Left lung (tissue), 10 donors: ENCODE data around the gene GALNT6. TPM values are rescaled to one million over a fixed set of nuclear protein-coding genes. Genes with fewer than 3 reads are reported as not detected.

Experiments
- ATAC-seq: fragments of 200-7000 bp; cut with Tn5 transposase; one replicate; pipeline ENCODE4 v1.9.1; 2020; ENCODE audit warnings: moderate library complexity
- DNase-seq, 4 donors: peaks; one replicate each; pipeline ENCODE4 v3.0.0-alpha.2; 2013 to 2020
- H3K27ac ChIP-seq, 2 donors: fragments of 200-600 bp; sonication (generic) in 1 of 2; one replicate each; pipeline versions ENCODE4 v1.5.0 to v1.8.0; 2020 to 2021
- H3K27me3 ChIP-seq, 2 donors: fragments of 200-600 bp; sonication (generic) in 1 of 2; one replicate each; pipeline versions ENCODE4 v1.5.0 to v1.8.0; 2020 to 2021
- H3K36me3 ChIP-seq, 2 donors: fragments of 200-600 bp; sonication (generic) in 1 of 2; one replicate each; pipeline versions ENCODE4 v1.5.0 to v1.8.0; 2020 to 2021
- H3K4me1 ChIP-seq, 2 donors: fragments of 200-600 bp; one replicate each; pipeline ENCODE4 v1.8.0; 2021
- H3K4me3 ChIP-seq, 2 donors: fragments of 200-600 bp; sonication (generic) in 1 of 2; one replicate each; pipeline versions ENCODE4 v1.5.0 to v1.8.0; 2020 to 2021; ENCODE audit warnings: mild to moderate bottlenecking in 1 of 2
- H3K9me3 ChIP-seq, 2 donors: fragments of 200-600 bp; sonication (generic) in 1 of 2; one replicate each; pipeline versions ENCODE4 v1.5.0 to v1.8.0; 2020 to 2021
- CTCF ChIP-seq, 2 donors: fragments of 200-600 bp; sonication (generic) in 1 of 2; IDR thresholded peaks; one replicate each; pipeline versions ENCODE4 v1.5.0 to v1.8.0; 2021; ENCODE audit warnings: antibody characterized with exemption in 2 of 2
- intact Hi-C, 2 donors: fragments of 100-400 bp; cut with DNase I; formaldehyde crosslinking; loops; one replicate each; pipeline versions ENCODE4 v1.11.2 to v1.14.2; 2022
- polyA plus RNA-seq, 6 donors: library from polyadenylated mRNA; unstranded; fragments of 120-200 nt; gene quantifications; one replicate each; pipeline ENCODE4 v1.2.1, GENCODE V29; 2013; ENCODE audit not compliant: insufficient read length in 6 of 6
- total RNA-seq, 2 donors: library from RNA; stranded (reverse); fragmentation: NEBNext Ultra II Directional; extraction: Animal tissue kit (Norgen Biotek cat#: 25700); gene quantifications; one replicate each; pipeline ENCODE4 v1.2.1, GENCODE V29; 2021
- donor health status: DM: no; HTN: yes; CAD: no.
- donor health status: DM: no; HTN: no; CAD: no.

The GALNT6 gene
- total and polyA plus RNA-seq, 8 donors, result 1.8 to 21.8 (median 2.6) TPM

DNA sequence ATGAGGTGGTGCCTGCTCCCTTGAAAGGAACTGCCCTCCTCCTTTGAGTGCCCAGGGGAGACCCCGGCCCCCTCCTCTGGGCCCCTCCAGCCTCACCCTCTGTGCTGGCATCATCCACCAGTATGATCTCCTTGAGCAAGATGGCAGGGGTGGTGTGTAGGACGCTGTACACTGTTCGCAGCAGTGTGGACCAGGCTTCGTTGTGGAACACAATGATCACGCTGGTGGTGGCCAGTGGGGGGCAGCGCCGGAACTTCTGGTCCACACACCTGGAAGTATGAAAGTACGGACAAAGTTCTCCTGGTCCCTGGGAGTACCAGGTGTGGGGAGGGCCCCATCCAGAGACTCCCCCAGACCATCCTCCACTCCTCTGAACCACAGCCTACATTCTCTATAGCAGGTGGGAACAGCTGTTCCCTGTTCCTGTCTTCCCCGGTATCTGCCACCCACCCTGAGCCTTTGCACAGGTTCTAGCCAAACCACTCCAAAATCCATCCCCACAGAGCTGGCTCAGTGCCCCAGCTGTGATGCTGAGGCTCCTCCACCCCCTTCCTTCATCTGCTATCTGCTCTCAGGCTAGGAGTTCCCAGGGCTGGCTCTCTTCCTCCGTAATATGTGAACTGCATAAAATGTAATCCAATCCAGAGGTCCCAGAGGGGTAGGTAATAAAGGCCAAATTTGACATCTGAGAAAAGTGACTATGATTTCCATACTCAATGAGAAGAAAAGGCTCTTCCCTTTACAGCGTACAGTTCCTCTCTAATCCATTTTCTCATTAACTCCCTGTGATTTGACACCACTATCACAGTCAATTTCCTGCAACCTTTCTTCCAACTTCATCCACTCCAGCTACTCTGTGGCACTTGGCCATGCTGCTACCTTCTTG lies 13.9 kb downstream of the GALNT6 start:
- Histone ChIP-seq H3K27me3 (no peaks in the 10 kb centered on the region), H3K36me3 (peaks cover 0 to 17% of the 10 kb centered on the region in 2 donors), H3K4me3 (no peak overlapping the region), H3K27ac (no peak overlapping the region), H3K9me3 (no peaks in the 10 kb centered on the region), H3K4me1 (no peaks in the 10 kb centered on the region)
- no peak for TF ChIP-seq CTCF (IDR thresholded peaks at IDR 0.05)
- intact Hi-C loops, result no loop called here
- DNase-seq (no peak), ATAC-seq (no peak)

DNA sequence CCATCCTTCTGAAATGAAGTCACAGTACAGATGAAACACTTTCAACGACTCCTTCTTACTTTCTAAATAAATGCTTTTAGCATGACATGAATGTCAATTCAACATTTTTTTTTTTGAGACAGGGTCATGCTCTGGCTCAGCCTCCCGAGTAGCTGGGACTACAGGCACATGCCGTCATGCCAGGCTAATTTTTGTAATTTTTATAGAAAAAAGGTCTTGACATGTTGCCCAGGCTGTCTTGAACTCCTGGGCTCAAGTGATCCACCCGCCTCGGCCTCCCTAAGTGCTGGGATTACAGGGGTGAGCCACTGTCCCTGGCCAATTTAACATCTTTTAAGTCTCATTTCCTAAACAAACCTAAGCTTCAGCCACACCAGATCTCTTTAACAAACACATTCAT lies 16.4 kb downstream of the GALNT6 start:
- H3K36me3 ChIP-seq, result peaks cover 0 to 17% of the 10 kb centered on the region in 2 donors
- intact Hi-C loops, result no loop called here
- H3K4me3 ChIP-seq, result no peak overlapping the region
- no peak overlapping the region for H3K27ac ChIP-seq
- ATAC-seq (no peak), DNase-seq (no peak)
- H3K27me3 ChIP-seq, result no peaks in the 10 kb centered on the region
- H3K9me3 ChIP-seq, result no peaks in the 10 kb centered on the region
- TF ChIP-seq CTCF (IDR thresholded peaks at IDR 0.05), result no peak
- no peaks in the 10 kb centered on the region for H3K4me1 ChIP-seq

- no peak for TF ChIP-seq CTCF (IDR thresholded peaks at IDR 0.05)
- intact Hi-C loops, result no loop called here
- Histone ChIP-seq H3K4me1 (peaks cover 0 to under 1% of the 10 kb centered on the region in 2 donors), H3K27ac (no peak overlapping the region), H3K4me3 (no peak overlapping the region), H3K36me3 (peaks cover 0 to 13% of the 10 kb centered on the region in 2 donors), H3K9me3 (no peaks in the 10 kb centered on the region), H3K27me3 (no peaks in the 10 kb centered on the region)
- no peak for DNase-seq
- ATAC-seq, result no peak
Measured at GRCh38 chr12:51374361-51374760, 16.8 kb downstream of the GALNT6 start.

DNA sequence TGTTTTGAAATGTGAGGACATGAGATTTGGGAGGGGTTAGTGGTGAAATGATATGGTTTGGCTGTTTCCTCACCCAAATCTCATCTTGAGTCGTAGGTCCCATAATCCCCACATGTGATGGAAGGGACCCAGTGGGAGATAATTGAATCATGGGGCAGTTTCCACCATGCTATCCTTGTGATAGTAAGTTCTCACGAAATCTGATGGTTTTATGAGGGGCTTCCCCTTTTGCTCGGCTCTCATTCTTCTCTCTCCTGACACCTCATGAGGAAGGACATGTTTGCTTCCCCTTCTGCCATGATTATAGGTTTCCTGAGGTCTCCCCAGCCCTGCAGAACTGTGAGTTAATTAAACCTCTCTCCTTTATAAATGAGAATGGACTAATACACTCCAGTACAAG lies 18.0 kb downstream of the GALNT6 start:
- H3K27me3 ChIP-seq, result no peaks in the 10 kb centered on the region

More for the DNA sequence above, 18.0 kb downstream of the GALNT6 start:
- Histone ChIP-seq H3K27ac (no peak overlapping the region), H3K4me3 (no peak overlapping the region), H3K4me1 (peaks cover 0 to 11% of the 10 kb centered on the region in 2 donors), H3K36me3 (peaks cover 0 to 8% of the 10 kb centered on the region in 2 donors), H3K9me3 (no peaks in the 10 kb centered on the region)
- no peak for TF ChIP-seq CTCF (IDR thresholded peaks at IDR 0.05)
- ATAC-seq, result no peak
- no peak for DNase-seq
- intact Hi-C loops, result no loop called here
